Dermis microvascular lymphatic vessel endothelial cell (primary cell): ENCODE data around the gene VCAN. TPM values are rescaled to one million over a fixed set of nuclear protein-coding genes. Genes with fewer than 3 reads are reported as not detected.

Source experiments
- DNase-seq, 2 donors: peaks; one replicate each; pipeline versions ENCODE4 v3.0.0 to v3.0.0-alpha.2; 2010; ENCODE audit warnings: low read depth in 2 of 2
- total RNA-seq: library from RNA; depleted of rRNA; stranded (reverse); fragments of >200 nt; gene quantifications from 2 replicates; pipeline ENCODE4 v1.2.1, GENCODE V29; 2014

The VCAN gene
- total RNA-seq, 1 donor from 2014 or later = 0.51 TPM

DNA sequence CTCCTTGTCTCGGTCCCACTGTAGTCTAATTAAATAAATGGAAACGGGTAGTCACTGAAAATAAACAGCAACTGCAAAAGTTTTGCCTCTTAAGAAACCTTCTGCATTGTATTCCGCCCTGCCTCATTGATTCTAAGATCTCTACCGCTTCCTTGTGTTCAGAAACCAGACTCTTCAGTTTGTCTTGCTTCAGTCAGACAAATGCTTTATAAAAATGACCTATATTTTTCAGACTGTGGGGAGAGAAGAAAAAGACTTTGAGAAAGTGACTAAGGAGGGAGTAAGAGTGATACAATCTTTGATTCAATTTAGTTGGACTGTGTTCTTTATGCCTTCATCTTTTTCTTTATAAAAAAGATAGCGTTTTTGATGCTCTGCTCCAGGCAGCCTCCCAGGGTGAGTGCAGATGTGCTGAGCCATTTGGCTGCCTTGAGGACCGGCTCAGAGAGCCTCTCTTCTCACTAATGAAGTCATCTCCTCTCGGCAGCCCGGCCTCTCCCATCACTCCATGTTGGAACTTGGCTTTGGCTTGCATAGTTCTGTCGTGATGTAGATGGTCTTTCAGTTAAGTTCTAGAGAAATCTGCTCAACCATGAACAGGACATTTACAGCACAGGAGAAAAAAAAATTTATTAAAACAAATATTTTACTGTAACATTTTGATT, 4.0 kb upstream of the VCAN start:
- no peak for DNase-seq

DNA sequence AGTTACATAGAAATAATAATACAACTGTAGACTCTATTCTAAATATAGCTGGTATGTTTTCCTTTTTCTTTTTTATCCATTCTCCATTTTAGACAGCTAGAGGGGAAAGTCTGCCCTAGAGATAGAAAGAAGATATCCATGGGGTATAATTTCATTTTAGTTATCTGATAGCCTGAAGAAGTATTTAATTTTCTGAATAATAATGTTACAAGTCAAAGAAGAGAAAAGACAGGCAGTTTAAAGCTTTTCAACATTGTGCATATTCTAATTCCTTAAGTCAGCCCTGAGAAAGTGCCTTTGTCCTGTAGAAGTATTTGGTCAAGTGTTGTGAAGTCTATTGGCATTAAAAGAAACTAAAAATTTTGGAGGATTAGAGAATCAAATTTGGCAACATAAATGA, 2.5 kb upstream of the VCAN start:
- DNase-seq = no peak

DNA sequence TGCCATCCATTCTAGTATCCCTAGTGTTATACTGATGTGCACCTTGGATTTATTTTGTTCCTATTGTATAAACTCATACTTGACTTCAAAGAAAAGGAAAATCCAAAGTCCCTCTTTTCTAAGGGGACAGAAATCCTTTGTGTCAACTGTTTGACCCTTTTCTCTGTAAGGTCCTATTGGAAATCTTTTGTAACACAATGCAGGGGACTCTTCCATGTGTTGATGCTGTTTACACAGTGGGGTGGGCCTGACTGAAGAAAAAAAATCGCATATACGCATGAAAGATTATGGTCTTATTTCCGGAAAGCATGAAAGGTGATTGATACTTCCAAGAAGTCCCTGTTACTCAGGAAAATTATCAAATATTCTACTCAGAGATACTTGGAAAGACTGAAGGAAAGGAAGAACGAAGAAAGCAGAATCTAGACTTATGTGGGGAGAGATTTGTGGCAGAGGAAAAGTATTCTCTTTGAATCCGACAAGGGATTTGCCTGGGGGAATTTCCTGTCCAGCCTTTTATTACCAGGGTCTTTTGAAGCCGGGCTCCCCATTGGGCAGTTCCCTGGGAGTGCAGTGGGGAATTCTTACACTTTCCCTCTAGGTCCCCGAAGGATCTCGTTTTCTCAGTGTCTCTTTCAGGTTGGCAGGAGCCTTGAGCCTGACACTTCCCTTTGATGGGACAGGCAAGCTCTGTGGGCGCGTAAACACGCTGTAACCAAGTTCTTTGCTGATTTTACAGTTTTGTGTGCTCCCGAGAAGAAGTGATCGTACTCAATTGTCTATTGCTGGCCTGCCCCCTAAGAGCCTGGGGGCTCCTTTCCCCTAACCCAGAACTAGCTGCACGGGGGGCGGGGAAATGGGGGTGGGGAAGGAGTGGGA, 779 bp upstream of the VCAN start:
- no peak for DNase-seq

DNA sequence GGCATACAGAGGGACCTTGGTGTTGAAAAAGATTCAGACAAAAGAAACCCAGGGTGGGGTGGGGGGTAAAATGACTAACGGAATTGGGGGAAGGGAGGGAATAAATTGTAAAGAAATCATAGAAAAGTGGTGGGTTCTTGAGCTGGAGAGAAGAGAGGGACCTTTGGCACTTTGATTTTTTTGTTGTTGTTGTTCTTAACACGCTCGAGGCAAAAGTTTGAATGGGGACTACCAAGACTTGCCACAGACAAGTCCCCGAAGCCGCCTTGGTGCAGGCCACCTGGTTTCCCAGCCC, 616 bp downstream of the VCAN start:
- DNase-seq = no peak

DNA sequence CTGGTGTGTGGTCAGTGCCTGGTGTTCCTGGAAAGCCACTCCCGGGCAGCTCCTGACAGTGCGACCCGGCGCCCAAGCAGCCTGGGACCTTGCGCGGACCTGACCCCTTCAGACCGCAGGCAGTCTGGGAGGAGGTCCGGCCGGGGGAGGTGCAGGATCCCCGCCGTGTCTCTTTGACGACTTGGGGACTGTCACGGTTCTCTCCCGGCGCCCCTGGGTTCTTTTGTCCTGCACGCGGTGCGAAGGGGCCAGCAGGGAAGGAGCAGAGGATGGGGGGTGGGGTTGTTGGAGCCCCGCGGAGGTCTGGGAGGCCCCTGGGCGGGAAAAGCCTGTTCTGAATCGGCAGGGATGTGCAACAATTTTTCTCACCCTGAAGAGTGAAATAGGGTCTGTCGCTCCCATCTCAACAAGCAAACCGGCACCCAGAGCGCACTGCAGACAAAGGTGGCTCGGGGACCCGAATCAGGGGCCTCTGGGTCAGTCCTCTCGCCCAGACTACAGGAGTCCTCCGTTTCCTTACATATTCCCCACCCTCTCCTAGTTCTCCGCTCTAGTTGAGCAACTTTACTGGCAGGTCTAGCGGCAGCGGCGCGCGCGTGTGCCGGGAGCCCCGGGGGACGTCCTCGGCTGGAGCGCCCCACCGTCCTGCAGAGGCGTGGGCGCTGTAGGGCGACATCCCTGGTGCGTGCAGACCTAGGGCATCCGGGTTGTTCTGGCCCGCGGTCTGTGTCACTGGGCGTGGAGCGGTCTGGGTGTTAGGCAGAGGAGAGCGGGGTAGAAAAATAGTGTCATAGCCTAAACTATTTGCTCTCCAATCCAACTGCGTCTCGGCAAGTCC, 1.2 kb downstream of the VCAN start:
- peak in 1 of 2 donors; percentile 15 for DNase-seq

DNA sequence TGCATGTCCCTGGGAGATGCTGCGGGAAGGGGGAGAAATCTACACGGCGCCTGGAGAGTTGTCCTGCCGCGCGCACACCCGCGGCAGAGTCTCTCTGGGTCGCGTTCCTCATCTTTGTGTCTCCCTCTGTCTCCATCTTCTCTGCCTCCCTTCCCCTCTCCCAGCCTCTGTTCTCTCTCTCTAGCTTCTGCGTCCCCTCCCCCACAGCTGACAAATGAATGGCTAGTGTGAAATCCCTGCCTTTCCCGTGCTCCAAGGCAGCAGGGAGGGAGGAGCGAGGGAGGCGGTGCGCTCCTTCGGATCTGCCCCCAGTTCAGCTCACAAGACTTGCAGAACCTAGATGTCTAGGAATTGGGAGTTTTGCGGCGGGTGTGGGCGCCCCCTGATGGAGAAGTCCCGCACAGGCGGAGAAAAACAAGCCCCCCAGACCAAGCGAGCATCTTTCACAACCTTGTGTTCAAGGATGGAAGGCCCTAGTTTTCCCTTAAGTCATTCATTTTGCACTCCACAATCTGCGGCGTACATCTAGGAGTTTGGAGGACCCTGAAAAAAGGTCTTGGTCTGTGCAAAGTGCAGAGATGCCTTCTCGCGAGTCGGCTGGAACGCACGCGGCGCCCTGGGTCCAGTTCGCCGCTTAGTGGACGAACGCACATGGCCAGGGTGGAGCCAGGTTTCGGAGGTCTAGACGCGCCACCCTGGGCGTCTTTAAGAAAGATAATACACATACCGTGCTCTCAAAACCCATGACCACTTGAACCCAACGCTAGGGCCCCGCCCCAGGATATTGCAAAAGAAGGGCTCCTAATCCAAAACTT, 2.0 kb downstream of the VCAN start:
- peak in 1 of 2 donors; percentile 80 for DNase-seq

DNA sequence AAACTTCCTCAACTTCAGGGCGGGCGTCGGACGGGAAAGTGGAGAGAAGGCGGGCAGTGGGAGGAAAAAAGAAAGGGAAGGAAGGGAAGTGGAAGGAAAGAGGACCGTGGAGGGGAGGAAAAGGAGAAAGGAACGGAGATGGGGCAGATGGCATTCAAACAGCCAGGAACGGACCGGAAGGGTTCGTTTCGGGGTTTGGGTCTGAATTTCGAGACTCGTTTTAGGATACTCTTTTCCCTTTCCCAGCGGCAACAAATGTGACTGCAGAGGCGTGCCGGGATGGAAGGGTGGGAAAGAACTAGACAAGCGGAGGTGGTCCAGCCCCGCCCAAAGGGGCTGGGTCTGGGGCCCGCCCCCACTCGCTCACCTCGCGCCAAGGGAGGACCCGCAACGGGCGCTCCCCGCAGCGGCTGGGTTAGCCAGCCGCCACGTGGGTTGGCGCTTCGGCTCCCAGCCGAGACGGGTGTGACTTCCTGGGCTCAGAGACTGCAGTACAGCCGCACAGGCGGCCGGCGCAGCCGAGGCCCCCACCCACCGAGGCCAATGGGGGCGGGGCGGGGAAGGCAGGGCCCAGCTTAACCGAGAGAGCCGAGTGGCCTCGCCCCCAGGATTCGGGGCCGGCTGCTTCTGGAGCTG, 2.7 kb downstream of the VCAN start:
- DNase-seq = peak in 1 of 2 donors; percentile 19

DNA sequence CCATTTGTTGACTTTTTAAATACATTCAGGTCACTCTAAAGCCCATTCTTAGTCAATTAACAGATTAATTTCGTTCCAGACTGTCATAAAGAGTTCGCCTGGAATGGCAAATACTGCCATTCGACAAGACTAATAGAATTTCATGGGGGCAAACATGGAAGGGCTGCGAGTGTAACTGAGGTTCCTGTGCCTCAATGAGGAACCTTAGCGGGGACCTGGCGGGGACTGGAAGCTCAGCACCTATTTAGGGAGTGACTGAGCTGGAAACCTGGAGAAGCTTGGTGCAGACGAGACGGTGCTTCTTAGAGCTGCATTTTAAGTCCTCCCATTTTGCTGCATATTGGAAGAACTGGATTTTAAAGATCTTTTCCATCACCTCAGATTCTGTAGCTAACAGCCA, 3.4 kb downstream of the VCAN start:
- DNase-seq = no peak

DNA sequence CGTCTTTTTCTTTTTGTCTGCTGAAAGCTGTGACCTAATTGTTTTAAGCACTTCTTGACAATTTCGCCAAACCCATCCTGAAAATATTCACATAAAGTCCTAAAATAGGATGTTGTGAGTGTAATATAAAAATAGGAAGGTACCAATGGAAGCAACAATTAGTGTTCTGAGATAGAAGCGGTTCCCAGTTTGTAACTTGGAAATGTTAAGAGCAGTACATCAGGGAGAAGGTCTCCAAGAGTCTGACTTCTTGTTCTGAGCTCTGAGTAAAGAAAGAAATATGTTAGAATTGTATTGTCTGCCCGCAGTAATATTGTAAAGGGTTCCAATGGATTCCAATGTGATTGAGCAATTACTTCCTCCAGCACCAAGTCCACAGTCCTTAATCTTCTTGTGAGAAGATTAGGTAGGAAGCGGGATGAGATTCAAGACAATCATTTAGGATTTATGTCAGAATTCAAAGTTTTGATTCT, 3.9 kb downstream of the VCAN start:
- DNase-seq = no peak

DNA sequence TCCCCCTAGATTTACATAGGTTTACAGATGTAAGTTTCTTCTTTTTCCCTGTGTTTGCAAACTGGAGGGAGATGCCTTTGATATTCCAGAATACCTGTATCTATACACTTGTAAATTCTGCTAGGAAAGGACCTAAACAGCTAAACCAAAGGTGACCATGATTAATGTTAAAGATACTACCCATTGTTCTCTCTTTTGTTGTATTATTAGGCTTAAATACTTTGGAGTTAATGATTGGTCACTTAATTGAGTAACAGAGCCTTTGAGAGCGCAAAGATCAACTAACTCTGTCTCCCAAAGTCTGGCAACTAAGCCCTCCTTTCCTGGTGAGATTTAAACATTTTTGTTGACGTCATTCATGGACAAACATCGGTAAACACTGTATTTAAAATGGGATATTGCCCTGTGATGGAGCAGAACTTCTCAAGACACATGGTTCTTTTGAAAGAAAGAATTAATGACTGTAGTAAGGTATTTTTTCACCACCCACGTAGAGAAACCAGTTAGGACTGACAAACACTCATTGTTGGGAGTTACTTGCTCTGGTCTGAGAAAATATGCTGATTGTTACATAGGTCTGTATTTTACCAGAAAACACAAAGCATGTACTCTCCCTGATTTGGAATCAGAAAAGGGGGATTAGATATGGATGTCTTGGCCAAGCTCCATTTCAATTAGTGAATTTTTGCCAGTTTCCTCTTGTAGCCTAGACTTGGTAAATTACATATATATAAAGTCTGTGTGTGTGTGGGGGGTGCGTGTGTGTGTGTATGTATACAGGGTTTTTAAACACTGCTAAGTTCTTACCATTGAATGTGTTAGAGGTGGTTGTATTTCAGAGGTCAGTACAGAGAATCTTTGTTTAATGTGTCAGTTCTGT, 4.6 kb downstream of the VCAN start:
- no peak for DNase-seq

DNA sequence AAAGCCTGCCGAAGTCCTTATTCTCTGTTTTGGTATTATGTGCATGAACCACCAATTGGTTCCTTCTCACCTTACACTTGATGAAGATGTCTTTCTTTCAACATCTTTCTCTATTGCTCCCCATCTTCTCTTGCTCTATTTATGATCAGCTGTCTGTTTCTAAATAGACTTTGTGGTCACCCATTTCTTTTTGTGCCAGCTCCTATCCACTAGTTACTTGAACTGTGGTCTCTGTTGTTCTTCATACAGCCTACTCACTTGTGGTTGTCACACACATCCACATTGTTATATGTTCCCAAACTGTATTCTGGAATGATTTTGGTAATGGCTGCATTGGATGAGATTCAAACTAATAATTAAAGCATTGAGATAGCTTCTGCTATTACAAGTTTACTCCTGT, 11.4 kb downstream of the VCAN start:
- no peak for DNase-seq

DNA sequence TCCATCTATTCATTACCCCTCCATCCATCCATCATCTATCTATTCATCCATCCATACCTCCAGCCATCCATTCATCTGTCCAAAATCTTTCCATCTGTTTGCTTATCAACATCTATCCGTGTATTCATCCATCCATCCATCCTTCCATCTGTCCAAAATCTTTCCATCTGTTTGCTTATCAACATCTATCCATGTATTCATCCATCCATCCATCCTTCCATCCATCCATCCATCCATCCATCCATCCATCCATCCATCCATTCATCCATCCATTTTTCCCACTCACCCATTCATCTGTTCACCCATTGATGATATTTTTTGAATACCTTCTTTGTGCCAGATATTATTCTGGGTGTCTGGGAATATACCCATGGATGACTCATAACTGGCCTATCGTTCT, 12.8 kb downstream of the VCAN start:
- no peak for DNase-seq

DNA sequence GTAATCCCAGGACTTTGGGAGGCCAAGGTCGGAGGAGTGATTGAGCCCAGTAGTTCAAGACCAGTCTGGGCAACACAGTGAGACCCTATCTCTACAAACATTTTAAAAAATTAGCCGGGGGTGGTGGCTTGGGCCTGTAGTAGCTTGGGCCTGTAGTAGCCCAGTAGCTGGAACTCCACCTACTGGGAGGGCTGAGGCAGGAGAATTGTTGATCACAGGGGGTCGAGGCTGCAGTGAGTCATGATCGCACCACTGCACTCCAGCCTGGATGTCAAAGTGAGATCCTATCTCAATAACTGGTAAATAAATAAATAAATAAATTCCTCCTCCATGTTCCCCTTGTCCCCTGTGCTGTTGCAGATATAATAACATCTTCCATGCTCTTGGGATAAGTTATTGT, 14.3 kb downstream of the VCAN start:
- DNase-seq = no peak

DNA sequence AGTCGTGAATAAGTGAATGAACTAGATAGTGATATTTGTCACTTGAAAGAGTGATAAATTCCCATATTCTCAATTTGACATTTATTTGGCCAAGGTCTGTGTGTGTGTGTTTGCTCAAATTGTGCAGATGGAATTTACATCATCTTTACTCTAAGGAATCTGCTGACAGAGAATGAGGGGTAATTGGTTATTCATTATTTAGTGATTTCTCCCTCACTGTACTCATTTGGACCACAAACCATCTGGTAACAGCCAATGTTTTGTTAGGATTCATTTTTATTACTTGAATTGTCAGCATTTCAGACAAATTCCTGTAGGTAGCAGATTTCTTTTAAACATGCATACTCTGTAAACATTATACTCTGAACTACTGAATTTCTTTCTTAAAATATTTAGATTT, 15.6 kb downstream of the VCAN start:
- no peak for DNase-seq

DNA sequence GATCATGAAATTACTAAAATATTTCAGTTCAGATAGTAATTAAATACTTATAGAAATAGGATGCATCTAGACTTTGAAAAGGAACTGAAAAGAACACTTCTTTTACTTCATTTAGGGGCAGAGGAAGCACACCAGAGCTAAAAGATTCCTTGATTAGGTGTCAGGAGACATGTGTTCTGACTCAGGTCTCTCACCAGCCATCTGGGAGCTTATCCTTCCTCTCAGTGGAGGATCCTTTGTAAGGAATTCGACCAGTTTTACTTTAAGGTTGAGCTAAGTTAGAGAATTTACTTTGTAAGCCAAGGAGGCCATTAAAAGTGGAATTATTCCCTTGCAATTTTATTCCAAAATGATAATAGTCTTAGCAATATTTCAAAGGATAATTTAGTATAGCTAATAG, 16.7 kb downstream of the VCAN start:
- DNase-seq = no peak

DNA sequence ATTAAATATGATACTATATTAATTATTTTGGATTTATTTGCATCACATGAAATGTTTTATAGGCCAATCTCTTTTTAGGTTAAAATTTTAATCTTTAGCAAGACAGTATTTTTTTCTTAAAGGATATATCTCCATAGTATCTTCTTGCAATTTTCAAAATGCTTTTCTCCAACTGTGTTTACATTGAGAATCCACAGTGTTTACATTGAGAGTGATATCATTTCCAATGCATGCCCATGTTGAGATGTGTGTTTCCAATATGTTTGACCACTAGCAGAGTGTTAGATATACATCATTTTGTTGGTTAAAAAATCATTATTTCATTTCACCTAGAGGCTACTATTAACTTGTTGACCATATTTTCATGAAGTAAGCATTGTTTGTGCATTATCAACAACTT, 17.3 kb downstream of the VCAN start:
- DNase-seq = no peak

DNA sequence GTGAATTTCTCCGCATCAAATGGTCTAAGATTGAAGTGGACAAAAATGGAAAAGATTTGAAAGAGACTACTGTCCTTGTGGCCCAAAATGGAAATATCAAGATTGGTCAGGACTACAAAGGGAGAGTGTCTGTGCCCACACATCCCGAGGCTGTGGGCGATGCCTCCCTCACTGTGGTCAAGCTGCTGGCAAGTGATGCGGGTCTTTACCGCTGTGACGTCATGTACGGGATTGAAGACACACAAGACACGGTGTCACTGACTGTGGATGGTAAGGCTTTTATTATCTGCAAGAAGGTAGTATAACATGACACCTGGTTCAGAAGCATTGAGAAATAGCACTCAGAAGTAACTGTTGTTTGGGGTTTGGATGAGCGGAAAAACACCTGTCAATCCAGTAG, 18.7 kb downstream of the VCAN start:
- DNase-seq = no peak

DNA sequence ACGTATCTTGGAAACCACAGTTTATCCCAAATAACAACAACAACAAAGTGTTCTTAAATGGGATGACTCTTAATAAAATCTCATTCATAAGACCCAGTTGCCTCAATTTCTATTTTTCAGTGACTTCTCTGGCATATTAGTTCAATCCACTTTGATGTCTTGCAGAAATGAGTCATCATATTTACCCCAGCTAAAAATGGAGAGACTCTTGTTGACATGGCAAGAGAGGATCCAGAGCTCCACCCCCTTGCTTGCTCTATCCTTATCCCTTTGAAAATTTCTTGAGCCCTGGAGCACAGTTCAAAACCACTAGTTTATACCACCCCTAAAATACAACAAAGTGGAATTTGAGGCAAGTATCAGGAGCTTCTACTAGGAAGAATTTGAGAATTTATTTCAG, 20.8 kb downstream of the VCAN start:
- DNase-seq = no peak

DNA sequence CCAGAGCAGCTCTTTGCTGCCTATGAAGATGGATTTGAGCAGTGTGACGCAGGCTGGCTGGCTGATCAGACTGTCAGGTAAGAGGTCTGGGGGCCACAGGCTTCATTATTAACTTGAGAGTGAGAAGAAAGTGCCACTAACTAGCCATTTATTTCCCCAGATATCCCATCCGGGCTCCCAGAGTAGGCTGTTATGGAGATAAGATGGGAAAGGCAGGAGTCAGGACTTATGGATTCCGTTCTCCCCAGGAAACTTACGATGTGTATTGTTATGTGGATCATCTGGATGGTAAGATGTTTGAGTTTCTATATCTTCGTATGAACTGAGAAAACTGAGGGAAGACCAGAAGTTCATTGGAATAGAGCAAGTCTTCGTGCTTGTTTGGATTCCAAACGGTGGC, 22.1 kb downstream of the VCAN start:
- DNase-seq = no peak

DNA sequence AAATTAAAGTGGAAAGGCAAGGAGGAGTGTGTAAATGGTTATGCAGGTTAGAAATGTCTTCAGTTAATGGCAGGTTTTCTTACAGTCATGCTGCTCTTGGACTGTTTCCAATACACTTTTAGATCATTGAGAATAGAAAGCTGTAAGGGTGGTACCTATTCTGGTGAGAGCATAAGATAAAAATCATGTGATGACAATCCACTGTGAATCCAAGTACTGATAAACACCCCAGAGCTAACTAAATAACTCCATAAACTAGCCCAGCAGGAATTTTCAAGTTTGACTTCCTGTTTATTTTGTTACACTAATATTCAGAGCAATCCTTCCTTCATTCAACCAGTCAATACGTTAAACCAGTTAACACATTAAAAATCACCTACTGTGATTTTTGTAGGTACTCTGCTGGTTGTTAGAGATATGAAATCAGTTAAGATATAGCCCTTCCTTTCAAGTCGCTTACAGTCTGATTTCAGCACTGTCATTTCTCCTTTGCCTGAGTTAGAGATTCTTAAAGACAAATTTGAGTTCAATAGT, 22.6 kb downstream of the VCAN start:
- DNase-seq = no peak
